Stimulated activated CD8-positive, alpha-beta memory T cell treated with anti-CD3 and anti-CD28 coated beads, Interleukin-7, amount 100 ng/mL, for 4 hours (primary cell): ENCODE data around the gene ATRNL1.

Experiments used
- DNase-seq, 2 donors: peaks; one replicate each; pipeline ENCODE4 v3.0.0-alpha.2; 2020; ENCODE audit warnings: low read depth in 2 of 2

Gene ATRNL1

GRCh38 chr10:115831016-115831415 is 737.9 kb downstream of the ATRNL1 start:
- no peak for DNase-seq

DNA sequence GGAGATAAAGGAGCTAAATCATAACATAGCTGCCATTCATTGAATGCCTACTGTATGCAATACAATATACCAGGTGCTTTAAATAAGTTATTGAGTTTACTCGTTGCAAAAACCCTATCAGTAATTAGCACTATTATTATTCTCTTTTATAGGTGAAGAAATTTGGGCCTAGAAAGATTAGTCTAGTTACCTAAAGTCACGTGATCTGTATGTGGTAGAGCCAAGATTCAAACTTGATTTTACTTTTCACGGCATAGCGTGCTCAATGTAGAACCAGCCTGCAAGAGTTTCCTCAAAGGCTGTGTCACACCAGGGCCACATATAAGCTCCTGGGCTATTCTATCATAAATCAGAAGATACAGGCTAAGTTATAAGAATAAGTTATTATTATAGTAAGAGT is 740.0 kb downstream of the ATRNL1 start:
- DNase-seq: no peak

- no peak for DNase-seq
Observed at GRCh38 chr10:115844591-115844990, 751.4 kb downstream of the ATRNL1 start.

GRCh38 chr10:115845921-115846320 is 752.8 kb downstream of the ATRNL1 start:
- DNase-seq: no peak

DNA sequence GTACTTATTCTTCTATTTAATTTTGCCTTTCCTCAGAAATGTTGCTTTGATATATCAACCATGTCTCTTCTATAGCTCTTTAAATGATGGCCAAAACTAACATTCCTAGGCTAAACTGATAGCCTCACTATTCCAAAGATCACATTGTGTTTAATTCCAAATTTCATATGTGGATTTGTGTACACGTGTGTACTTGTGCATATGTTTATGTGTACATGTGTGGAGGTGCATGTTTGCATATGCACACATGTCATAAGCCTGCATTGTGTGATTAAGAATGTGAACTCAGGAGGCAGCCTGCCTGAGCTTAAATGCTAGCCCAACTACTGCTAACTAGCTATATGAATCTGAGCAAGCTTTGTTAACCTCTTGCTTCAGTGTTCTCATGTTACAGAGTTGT is 753.4 kb downstream of the ATRNL1 start:
- DNase-seq: no peak

DNA sequence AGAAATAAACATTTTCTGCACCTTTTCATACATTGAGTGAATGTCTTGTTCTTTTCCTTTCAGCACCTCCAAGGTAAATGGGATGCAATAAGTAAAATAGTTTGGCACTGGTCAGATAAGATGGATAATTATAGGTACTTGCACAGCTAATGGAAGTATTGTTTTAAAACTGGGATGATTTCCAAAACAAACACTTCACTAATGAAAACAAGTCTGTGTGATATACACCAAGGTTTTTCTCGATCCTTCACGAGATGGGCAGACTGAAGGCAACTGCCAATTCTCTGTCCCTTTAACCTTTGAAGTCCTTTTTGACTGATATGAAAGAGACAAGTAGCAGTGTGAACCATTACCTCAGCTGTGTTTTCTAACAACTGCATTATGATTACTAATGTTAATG is 756.0 kb downstream of the ATRNL1 start:
- DNase-seq: no peak

GRCh38 chr10:115850666-115851065 is 757.5 kb downstream of the ATRNL1 start:
- no peak for DNase-seq

- no peak for DNase-seq
Observed at GRCh38 chr10:115851695-115852094, 758.5 kb downstream of the ATRNL1 start.

GRCh38 chr10:115854740-115855435 is 761.7 kb downstream of the ATRNL1 start:
- no peak for DNase-seq

GRCh38 chr10:115856580-115856979 is 763.4 kb downstream of the ATRNL1 start:
- DNase-seq: no peak

GRCh38 chr10:115857856-115858255 is 764.7 kb downstream of the ATRNL1 start:
- no peak for DNase-seq

GRCh38 chr10:115860182-115861107 is 767.3 kb downstream of the ATRNL1 start:
- DNase-seq: no peak

GRCh38 chr10:115861455-115861854 is 768.3 kb downstream of the ATRNL1 start:
- no peak for DNase-seq

DNA sequence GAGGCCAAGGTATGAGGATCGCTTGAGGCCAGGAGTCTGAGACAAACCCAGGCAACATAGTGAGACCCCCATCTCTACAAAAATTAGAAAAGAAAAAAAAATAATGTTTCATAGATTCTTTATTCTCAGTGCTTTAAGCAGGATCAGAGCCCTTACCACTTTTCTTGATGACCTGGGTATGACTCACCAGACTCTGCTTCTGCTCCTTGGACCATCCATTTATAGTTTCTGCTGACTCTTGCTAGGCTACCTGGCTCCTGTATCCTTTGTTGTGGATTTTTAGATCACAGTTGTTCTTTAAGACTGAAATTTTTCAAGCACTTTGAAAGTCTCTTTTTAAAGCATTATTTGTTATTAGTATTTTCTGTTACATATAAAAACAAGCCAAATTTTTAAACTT is 768.7 kb downstream of the ATRNL1 start:
- no peak for DNase-seq

GRCh38 chr10:115866174-115866573 is 773.0 kb downstream of the ATRNL1 start:
- DNase-seq: no peak

DNA sequence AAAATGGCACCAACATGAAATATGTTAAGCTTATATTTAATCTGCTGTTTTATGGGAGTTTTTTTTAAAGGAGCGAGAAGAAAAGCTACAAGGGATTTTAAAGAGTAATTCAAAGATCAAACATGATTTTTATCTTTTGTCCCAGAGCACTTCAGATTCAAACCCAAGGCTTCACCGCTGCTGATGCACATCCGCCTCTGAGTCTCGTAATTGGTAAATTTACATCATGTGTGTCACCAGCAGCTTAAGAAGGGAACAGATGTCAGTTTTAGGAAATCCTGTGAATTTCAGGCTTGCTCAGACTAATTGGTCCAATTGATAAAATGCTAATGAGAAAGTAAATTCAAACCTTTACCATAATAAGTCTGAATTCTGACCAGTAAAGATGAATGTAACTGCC is 773.5 kb downstream of the ATRNL1 start:
- no peak for DNase-seq

DNA sequence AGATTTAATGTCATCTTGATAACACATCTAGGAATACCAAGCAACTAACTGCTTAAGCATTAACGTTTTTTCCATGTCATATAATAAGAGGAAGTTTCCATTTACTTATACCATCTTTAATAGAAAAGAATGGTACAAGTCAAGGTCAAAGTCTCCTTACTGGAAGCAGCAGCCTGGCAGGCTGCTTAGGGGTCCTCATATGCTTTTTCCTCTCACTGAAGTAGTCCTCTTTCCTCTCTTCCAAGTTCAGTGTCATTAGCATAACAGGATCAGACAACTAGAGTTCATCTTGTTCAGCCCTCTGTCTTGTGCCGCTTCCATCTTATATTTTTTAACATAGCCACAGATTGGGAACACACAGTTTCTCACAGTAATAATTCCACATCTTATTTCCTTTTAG is 774.1 kb downstream of the ATRNL1 start:
- no peak for DNase-seq

GRCh38 chr10:115871855-115872254 is 778.7 kb downstream of the ATRNL1 start:
- no peak for DNase-seq

DNA sequence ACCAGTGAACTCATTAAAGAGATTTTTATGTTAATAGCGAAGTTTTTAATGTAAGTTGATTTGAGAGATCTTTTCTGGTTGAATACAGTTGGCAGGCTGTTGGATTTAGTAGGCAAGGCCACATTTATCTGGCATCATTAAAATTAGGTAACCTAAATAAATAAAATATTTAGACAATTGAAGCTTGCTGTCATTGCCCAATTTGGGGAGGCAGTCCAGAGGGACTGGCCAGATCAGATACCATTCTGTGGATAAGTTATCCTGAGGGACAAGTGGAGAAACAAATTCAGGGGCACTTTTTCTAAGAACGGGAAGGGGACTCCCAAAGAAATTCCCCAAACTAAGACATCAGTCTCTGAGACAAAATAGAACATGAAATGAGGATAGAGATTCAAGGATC is 782.0 kb downstream of the ATRNL1 start:
- DNase-seq: no peak

GRCh38 chr10:115879372-115880089 is 786.4 kb downstream of the ATRNL1 start:
- no peak for DNase-seq

GRCh38 chr10:115882021-115882420 is 788.9 kb downstream of the ATRNL1 start:
- no peak for DNase-seq

DNA sequence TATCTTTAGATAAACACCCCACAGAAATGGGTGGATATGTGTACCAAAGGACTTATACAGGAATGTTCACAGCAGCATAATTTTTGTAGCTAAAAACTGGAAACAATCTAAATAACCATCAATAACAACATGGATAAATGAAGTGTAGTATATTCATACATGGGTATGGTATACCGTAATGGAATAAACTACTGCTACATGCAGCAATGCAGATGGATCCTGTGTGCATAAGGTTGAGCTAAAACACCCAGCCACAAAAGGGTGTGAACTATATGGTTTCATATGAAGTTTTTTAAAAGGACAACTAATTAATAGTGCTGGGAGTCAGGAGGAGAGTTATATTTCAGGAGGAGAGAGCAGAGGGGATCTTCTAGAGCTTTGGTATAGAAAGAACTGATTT is 790.2 kb downstream of the ATRNL1 start:
- no peak for DNase-seq
